ENCODE results near the gene LLGL2.

The LLGL2 gene

GRCh38 chr17:75601057-75601987, 75.8 kb downstream of the LLGL2 start:
- TF ChIP-seq CTCF (IDR thresholded peaks at IDR 0.05) (peak; percentile 95), ZFX (IDR thresholded peaks at IDR 0.05; ENCODE audit: borderline replicate concordance) (no peak)

DNA sequence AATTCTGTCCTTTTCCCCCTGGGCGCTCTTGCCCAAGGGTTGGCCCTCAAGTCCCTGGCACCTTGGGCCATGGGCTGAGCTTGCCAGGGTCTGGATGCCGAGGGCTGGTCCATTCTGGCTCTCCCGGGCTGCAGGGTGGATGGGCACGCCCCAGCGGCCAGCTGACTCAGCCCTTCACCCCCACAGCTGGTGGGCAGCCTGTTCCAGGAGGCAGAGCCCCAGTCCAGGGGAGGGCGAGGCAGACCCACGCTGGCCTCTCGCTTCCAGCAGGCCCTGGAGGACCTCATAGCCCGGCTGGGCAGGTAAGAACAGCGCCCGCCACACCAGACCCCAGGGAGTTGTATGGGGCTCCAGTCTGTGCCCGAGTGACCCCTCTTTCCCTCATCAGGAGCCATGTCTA, 77.1 kb downstream of the LLGL2 start:
- no peak overlapping the region for H3K27ac ChIP-seq
- no peak for TF ChIP-seq ZFX (IDR thresholded peaks at IDR 0.05; ENCODE audit: borderline replicate concordance)
- TF ChIP-seq CTCF (IDR thresholded peaks at IDR 0.05): no peak

More at GRCh38 chr17:75601057-75601987, 75.8 kb downstream of the LLGL2 start:
- H3K27ac ChIP-seq: no peak overlapping the region

DNA sequence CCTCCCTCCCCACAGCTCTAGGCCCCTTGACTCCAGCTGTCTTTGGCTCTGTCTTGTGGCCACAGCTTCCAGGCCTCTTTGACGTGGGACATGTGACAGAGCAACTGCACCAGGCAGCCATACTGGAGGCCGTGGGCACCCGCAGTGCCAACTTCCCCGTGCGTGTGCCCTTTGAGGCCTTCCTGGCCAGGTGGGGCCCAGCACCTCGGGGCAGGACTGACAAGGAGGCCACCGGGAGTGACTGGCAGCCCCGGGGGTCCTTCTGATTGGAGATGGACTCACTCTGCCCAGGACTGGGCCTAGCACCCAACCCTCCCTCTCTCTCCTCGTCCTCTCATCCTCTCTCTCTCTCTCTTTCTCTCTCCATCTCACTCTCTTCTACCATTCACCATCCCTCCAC, 77.6 kb downstream of the LLGL2 start:
- TF ChIP-seq CTCF (IDR thresholded peaks at IDR 0.05) (no peak), ZFX (IDR thresholded peaks at IDR 0.05; ENCODE audit: borderline replicate concordance) (no peak)
- no peak overlapping the region for H3K27ac ChIP-seq

DNA sequence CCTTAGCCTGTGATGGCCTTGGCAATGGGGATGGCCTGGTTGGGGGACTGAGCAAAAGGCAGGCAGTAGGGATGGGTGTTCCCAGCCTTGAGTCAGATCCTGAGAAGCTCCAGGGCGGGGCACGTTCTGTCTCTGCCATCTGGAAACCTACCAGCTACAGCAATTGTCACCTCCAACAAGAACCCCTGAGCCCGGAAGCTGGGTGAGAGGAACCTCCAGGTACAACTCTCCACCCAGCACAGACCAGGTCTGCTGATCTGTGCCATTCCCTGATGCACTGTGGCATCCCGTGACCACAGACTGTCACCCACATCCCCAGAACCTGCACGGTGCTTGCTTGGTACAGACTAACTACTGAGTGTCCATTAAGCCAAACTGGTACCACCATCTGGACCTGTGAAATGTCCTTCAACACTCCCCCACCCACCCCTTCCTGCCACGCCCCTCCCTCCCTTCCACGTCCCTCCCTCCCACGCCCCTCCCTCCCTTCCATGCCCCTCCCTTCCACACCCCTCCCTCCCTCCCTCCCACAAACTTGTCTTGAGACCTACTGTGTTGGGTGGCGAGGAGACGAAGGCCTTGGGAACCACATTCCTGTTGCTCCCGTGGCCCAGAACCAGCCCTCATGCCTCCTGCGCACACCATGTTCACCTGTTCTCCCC, 78.7 kb downstream of the LLGL2 start:
- TF ChIP-seq CTCF (IDR thresholded peaks at IDR 0.05) (no peak), ZFX (IDR thresholded peaks at IDR 0.05; ENCODE audit: borderline replicate concordance) (no peak)
- H3K27ac ChIP-seq: no peak overlapping the region

GRCh38 chr17:75605790-75606189, 80.3 kb downstream of the LLGL2 start:
- no peak overlapping the region for H3K27ac ChIP-seq
- TF ChIP-seq CTCF (IDR thresholded peaks at IDR 0.05): no peak
- no peak for TF ChIP-seq ZFX (IDR thresholded peaks at IDR 0.05; ENCODE audit: borderline replicate concordance)

DNA sequence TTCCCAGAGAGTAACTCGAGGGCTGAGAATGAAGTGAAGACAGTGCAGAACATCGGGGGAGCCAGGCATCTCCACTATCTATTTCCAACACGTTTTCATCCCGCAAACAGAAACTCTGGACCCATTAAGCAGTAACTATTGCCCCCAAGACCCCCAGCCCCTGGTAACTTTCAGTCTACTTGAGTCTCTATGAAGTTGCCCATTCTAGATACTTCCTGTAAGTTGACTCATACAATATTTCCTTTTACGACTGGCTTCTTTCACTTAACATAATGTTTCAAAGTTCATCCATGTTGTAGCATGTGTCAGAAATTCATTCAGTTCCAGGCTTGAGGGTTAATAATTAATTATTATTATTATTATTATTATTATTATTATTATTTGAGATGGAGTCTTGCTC, 81.6 kb downstream of the LLGL2 start:
- no peak for TF ChIP-seq ZFX (IDR thresholded peaks at IDR 0.05; ENCODE audit: borderline replicate concordance)
- no peak for TF ChIP-seq CTCF (IDR thresholded peaks at IDR 0.05)
- no peak overlapping the region for H3K27ac ChIP-seq

Data from 22Rv1 (cell line).